G401.6 (cell line): Measurements from ENCODE around the gene KIAA1217.

Source experiments
- FAIRE-seq: peaks from 2 replicates; lab custom pipeline; 2012; peaks lifted over from hg19 to GRCh38; lab: Jason Lieb, UNC

The KIAA1217 gene

DNA sequence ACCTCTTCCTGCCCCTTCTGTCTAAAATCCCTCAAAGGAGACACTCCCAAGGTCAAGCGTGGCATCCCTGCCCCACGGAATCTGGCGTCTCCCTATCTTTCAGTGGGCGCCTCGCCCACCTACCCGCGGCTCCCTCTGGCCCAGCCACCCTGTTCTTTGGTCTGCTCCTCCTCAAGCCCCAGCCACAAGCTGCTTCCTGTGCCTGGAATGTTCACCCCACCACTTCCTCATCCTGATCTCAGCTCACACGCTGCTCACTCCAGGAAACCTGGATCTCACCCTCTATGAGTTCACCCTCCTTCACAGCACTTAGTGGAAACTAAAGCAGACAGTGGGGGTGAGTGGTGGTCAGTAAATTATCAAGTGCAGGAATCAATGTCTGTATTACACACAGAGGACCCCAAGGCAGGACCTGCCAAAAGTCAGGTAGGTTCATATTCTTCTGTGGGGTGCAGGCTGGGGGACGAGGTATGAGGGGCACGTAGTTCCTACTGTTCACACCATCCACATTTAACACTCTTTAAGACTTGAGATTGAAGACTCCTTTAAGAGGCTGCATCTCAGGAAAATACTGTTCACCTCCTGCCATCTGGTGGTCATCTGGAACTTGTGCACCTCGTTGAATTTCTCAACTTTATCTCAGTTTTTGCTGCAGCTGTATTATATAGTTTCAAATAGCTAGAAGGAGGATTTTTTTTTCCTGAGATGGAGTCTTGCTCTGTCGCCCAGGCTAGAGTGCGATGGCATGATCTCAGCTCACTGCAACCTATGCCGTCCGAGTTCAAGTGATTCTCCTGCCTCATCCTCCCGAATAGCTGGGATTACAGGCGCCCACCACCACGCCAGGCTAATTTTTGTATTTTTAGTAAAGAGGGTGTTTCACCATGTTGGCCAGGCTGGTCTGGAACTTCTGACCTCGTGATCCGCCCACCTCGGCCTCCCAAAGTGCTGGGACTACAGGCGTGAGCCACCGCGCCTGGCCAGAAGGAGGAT is 348.1 kb downstream of the KIAA1217 start:
- no peak for FAIRE-seq

DNA sequence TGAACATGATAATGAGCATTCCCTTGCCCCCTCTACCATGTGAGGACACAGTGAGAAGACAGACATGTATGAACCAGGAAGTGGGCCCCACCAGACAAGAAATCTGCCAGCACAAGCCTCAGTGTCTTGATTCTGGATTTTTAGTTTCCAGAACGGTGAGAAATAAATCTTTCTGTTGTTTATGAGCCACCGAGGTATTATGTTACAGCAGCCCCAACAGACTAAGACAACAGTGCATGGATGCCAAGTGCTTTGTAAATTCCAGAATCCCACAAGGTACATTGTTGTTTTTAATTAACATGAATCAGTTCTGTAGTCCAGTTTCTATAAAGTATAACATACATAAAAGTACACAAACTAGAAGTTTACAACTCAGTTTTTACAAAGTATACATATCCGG is 352.5 kb downstream of the KIAA1217 start:
- FAIRE-seq = no peak

DNA sequence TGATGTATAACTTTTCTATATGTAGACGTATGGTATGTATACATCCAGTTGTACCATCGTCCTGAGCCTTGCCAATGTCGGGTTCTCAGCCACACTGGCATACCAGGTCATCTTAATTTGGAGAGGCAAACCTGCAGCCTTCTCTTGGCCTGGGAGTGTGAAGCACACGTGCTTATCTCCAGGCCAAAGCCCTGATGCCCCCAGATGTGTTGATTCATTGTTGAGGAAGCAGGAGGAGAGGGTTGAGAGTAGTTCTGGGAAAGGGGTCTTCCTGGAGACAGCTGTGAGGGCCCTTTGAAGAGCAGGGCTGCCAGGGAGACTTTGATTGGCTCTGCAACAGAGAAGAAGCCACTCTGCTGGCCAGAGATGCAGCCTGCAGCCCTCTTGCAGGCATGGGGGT is 359.1 kb downstream of the KIAA1217 start:
- no peak for FAIRE-seq

DNA sequence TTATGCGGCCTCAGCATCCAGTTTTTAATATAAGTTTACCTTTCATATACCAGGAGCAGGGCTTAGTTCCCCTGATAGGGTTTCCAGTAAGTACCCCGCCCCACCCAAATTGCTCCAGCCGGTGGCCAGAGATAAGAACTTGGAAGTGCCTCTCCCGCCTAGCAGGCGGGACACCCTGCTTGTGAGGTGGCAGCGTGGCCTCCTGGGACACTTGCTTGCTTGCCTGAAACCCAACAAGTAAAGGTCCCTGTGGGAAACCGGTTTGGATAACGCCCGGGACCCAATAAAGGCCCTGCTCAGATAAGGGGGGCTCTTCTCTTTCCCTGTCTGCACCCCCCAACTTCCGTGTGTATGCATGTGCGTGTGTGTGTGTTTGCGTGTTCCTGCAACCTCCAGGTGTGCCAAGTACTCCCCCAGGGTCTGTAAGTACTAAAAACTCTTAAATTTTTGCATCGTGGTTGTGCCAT is 360.4 kb downstream of the KIAA1217 start:
- FAIRE-seq = no peak

DNA sequence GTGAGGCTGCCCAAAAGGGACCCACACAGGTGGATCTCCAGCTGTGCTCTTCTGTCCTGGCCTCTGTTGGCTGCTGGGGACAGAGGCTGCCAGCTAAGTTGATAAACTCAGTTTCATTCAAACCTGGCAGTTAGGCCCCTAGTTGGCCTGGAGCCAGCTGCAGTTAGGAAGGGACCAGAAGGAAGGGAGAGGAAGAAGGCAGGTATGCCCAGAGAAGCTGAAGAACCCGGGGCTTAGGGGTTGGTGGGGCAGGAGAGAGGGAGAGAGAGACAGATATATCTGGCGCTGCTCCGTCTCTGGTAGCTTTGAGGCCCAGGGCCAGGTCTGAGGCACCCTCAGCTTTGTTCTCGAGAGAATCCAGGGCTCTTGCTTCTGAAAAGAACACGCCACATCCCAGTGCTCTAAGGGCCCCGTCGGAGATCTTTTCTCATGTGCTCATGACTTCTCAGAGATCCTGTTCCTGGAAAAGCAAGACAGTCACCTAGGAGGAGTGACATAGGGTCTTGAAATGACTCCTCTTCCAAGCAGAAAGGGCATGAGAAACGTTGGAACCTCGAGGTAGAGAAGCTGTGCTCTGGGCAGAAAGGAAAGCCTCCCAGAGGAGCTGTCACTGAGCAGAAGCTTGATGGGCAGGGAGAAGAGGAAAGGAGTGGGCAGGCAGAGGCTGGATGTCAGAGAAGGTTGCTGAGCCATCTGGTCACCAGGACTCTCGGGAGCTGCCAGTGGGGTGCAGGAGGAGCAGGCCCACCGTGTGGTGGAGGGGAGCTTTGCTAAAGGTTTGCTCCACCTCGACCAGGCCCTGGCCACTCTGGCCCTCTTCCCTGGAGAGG is 361.1 kb downstream of the KIAA1217 start:
- FAIRE-seq = no peak

DNA sequence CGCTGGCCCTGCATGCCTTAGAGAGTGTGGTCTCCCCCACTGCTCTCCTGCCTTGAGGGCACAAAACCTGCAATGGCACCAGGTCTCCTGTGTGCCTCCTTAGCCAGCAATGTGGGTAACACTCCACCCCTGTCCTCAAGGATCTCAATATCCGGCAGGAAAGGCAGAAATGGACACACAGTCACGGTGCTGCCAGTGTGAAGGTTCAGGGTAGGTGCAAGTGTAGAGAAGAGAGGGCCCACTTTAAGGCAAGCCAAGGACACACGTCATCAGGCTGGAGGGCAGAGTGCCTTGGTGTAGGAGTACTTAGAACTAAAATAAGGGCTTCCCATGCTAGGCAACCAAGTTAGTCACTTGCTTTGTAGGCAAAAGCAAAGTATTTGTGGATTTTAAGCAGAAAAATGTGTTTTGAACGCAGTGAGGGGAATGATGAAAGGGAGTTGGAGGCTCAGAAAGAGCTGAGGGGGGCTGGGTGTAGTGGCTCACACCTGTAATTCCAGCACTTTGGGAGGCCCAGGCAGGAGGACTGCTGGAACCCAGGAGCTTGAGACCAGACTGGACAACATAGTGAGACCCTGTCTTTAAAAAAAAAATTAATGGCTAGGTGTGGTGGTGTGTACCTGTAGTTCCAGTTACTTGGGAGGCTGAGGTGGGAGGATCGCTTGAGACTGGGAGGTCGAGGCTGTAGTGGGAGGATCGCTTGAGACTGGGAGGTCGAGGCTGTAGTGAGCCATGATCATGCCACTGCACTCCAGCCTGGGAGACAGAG is 361.9 kb downstream of the KIAA1217 start:
- FAIRE-seq = no peak

DNA sequence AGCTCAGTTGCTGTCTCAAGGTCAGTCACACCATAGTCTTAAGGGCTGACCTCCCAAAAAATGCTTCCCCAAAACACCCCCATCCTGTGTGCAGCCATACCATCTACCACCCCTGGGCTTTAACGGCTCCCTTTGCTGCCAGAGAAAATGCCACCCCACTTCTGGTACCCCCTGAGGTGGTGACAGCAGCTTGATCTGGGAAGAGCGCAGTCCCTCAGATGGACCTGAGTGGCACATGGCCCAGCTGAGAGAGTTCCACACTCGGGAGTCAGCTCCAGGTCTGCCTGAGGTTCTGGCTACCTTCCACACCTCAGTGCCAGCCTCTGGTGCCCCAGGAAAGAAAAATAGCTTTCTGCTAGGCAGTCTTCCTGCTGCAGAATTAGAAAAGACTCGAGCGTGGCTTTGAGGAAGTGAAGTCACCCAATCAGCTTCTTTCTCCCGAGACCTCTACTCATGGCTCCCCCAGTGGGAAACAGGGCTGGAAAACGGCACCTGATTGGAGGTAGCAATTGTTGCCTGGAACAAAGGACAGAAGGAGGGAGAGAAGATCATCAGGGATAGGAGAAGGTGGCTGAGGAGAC is 363.0 kb downstream of the KIAA1217 start:
- FAIRE-seq = no peak

DNA sequence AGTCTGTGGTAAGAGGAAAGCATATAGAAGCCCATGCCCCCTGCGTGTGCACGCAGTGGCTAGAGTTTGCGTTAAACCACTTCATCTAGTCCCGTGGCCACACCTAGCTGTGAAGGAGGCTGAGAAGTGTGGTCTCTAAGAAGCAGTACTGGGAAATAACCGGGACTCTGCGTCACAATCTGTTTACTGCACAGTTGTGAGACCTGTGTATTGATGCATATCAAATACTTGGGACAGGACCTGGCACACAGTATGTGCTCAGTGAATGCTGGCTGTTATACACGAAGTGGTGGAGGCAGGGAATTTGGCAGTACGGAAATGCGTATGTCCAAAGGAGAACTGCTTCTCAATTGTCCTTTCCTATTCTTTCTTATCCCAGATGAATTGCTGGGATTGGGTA is 365.2 kb downstream of the KIAA1217 start:
- no peak for FAIRE-seq

DNA sequence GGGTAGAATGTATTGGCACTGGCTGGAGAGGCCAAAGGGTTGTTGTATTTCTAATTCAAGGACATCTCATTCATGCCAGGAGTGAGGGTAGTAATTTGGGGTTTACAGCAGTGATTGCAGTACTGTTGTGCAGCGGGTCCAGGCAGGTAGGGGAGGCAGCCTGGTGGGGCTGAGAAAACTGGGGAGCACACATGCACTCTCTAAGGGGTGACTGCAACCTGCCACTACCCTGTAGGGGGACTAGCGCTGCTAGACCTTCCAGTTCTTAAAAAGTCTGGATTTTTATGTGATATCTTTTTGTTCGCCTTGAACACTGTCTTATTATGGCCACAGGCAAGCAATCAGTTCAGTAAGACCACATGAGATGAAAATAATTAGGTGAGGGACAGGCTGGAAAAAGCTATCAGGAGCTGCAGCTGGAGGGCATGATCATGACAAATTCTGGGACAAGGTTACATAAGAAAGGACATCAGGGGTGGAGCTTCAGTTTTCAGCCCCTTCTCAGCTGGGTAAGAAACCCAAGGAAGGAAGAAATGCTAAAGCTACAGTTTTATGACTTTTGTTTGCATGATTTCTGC is 365.7 kb downstream of the KIAA1217 start:
- no peak for FAIRE-seq

DNA sequence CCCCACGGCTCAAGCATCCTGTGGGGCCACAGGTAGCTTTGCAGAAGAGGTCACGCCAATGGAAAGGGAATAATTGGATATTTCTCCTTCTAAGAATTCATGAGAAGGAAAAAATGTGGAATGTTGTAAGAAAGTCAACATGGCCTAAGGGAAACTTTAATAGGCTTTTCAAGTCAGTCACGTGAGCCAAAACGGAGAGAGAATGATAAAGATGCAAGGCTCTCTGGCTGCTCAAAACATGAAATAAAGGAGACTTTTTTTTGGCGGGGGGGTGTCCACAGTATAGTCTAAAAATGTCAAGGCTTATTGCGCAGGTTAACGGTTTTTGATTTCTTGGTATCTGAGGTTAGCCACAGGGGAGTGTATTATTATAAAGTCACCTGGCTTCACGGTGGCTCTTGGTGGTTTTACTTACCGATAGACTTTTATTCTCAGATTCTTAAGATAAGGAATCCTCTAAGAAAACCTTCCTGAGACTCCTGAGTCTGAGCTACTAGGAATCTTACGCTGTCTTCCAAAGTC is 366.6 kb downstream of the KIAA1217 start:
- FAIRE-seq = no peak

DNA sequence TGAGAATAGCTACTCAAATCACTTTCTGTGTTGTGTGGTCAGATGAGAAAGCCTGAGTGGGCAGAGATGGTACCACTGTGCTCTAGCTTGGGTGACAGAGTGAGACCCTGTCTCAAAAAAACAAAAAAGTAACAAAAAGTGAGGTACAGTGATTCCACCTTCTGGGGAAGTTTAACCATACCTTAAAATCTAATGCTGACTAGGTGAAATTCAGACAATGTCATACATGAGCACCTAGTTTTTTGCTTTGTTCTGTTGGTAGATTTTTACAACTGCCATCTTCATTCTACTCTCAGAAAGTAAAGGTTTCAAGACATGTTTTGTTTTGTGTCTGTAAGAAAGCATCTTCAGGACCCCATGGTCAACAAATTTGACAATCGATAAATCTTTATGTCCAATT is 370.5 kb downstream of the KIAA1217 start:
- FAIRE-seq = no peak

DNA sequence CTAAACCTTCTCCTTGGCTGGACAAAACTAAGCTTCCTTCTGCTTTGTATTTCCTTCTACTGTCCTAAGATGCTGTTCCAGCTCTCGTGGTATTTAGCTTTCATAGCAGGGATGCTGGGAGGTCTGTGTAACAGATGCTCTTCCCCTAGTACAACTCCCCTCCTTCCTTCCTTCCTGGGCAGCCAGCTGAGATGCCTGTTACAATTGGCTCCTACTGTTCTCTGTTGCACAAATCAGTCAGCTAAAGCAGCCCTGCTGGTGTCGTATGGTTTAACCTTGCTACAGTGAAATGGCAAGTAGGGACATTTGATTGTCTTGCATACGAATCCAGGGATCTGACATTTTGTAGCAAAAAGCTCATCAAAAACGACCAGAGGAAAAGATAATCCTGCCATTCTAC is 371.0 kb downstream of the KIAA1217 start:
- FAIRE-seq = no peak

DNA sequence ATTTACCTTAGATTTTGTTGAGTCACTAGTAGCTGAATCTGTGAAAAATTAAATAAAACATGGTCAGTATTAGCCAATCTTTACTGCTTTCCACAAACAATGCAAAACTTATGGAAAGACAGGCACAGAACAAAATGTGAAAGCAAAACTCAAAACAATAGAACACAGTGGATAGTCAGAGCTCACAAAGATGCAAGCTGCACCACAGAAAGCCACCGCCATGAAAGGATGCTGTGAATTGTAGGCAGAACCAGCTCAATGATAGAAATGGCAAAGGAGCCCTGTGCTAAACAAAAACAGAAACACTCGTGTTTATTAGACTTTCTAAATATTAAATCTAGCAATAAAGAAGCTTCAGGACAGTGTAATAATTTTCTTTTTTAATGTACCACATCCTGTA is 380.3 kb downstream of the KIAA1217 start:
- FAIRE-seq = no peak

DNA sequence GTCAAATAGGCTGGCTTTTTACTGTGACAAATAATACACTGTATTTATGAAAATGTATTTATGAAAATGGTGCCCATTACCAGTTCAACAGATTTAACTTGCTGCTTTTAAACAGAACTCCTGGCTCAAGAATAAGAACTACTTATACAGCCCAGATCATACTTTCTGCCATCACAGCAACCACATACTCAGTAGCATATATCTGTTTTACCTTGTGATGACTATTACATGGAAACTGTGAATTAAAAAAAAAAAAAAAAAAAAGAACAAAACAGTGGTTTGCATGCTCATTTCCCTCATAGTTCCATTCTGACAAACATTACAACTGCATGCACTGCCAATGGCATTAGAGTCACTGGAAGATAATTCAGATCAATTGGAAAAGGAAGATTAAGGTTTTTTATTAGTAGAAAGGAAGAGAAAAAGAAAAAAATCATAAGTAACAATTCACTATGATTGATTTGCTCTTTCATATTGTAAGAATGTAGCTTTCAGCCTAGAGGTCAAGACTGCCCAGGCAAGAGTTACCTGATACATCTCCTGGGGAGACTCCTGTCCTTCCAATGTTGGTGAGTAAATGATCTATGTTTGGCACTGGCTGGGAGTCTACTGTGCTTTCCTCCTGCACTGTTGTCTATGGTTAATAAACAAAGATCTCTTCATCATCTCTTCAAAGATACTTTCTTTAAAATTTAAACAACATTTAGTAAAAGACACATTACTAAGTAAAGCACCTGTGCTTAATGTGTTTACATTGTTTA is 381.9 kb downstream of the KIAA1217 start:
- FAIRE-seq = no peak

DNA sequence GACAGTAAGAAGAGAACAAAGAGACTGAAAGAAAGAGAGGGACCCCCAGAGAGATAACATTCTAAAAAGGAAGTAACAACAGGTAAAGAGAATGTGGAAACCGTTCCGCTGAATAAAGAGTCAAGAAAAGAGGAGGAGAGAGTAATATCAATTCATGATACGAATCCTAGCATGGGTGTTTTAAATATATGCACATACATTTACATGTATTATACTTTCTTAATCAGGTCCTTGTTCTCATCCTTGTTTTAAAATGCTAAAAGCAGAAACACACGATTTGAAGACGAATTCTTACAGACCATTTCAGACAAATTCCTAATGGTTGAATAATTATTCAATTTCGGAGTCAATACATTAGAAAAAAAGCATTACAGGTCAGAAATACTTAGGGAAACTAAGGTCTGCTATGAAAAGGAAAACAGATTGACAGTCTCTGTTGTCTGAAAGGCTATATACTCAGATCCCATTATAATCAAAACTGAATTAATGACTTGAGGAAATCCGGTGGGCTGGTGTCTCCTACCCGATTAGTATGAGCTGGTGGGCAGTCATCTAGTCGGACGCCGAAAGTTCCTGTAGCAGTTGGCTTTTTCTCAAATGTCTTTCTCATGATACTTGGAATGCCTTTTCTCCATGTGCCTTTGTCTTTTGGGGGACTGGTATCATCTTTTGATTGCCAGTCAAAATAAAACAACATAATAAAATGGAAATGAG is 387.4 kb downstream of the KIAA1217 start:
- no peak for FAIRE-seq

DNA sequence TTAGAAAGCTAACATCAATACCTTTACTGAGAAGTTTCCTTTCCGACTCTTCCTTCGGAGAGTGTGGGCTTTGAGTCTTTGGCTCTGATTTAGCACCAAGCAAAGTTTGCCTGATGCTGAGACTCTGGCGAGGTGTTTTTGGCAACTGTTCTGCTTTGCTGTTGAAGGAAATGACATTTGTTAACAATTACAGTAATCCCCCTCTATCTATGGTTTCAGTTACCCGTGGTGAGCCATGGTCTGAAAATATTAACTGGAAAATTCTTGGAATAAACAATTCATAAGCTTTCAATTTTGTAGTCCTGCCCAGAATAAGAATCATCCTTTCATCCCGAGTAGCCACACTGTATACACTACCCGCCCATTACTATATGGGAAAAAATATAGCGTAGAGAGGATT is 388.5 kb downstream of the KIAA1217 start:
- no peak for FAIRE-seq
